ENCODE results near the gene KIAA1328.

GRCh38 chr18:37107748-37108522 lies 279.0 kb downstream of the KIAA1328 start:
- TF ChIP-seq POLR2A (IDR thresholded peaks at IDR 0.05; ENCODE audit: low read depth, low read length): no peak
- no peak for TF ChIP-seq CTCF (IDR thresholded peaks at IDR 0.05; ENCODE audit: extremely low read depth in 1 of 2, insufficient read depth in 1 of 2, low read depth in 1 of 2, low read length in 2 of 2)
